ENCODE results near the gene HRG.
A peak's percentile ranks its signal among the peaks of the same experiment; 100 is the strongest.
"Not testable (repeated sequence)": the region's sequence is repeated elsewhere in the genome, so short reads cannot be mapped to it uniquely, and the experiment has no call there.

HRG gene

DNA sequence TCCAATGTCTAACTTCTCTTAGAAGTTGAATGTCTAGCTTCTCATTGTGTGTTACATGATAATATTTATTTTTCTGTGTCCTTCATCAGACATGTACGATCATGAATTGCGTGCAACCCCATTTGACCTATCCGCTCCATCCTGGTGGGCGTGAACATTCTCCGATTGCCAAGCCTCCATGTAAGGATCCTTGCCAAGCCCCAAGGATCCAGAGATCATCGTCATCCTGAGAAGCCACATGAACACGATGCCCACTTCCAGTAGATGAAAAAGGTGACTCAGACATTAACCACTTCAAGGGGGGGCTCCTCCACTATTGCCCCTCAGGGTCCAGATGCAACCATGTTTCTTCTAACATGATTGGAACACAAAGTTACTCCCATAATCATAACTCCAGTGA, 25.9 kb downstream of the HRG start:
- no peak overlapping the region for H3K27ac ChIP-seq
- no peaks in the 10 kb centered on the region for H3K27me3 ChIP-seq
- H3K9ac ChIP-seq = no peak overlapping the region
- no peaks in the 10 kb centered on the region for H4K20me1 ChIP-seq
- no peak for TF ChIP-seq Cebpa-rat (IDR thresholded peaks at IDR 0.05)
- H3K4me2 ChIP-seq = no peak overlapping the region
- no peaks in the 10 kb centered on the region for H3K4me1 ChIP-seq
- H3K9me3 ChIP-seq (replicated peaks in 1 of 11) = no peaks in the 10 kb centered on the region
- no peaks in the 10 kb centered on the region for H3K36me3 ChIP-seq
- H3K4me3 ChIP-seq = no peak overlapping the region

DNA sequence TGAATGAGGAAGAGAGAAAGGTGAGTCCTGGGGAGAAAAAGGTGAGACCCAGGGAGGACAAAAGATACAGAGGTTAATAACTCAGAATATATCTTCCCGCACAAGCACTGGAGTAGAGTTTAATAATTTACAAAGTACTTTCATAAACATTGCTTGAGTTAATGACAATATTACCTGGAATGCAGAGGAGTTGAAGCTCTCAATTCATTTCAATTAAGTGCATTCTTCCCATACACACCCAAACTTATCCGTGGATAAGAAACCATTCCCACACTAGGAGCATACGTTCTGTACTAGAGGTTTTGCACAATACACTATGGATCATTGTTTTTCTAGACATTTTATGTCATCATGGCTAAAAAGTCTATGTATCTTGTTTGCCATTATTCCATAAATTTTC, 28.0 kb downstream of the HRG start:
- H3K27me3 ChIP-seq = no peaks in the 10 kb centered on the region
- no peaks in the 10 kb centered on the region for H3K9me3 ChIP-seq (replicated peaks in 1 of 11)
- H4K20me1 ChIP-seq = no peaks in the 10 kb centered on the region
- no peak overlapping the region for H3K4me2 ChIP-seq
- no peak overlapping the region for H3K9ac ChIP-seq
- no peaks in the 10 kb centered on the region for H3K4me1 ChIP-seq
- no peak overlapping the region for H3K27ac ChIP-seq
- TF ChIP-seq Cebpa-rat (IDR thresholded peaks at IDR 0.05) = no peak
- no peak overlapping the region for H3K4me3 ChIP-seq
- H3K36me3 ChIP-seq = no peaks in the 10 kb centered on the region

DNA sequence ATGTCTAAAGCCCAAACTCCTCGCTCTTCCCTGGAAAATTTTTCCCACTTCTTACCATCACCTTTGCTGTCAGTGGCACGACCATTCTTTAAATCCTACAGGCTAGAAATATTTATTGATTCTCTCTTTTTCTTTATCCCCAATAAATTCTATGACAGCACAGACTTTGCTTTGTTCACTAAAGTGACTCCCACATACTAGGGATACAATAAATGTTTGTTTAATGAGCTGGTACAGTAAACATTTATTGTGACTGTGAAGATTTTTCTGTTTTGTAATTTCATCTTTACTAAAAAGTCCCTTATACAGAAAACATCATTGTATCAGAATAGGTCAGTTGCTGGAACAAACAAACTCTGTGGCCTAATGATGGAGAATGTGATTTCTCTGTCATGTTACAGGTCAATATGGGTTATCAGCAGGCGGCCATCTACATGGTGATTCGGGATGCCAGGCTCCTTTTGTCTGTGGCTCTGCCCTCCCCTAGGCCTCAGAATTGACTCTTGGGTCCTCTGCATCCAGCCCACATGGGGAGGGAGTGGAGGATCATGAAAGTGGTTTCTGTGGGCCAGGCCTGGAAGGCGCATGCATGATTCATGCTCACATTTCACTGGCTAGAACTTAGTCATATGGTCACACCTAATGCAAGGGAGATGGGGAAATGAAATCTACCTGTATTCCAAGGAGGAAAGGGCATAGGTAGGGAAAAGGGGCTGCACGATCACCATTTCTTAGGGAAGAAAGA, 28.6 kb downstream of the HRG start:
- Histone ChIP-seq H3K27ac (no peak overlapping the region), H4K20me1 (no peaks in the 10 kb centered on the region), H3K36me3 (no peaks in the 10 kb centered on the region), H3K4me2 (no peak overlapping the region), H3K9ac (no peak overlapping the region), H3K27me3 (no peaks in the 10 kb centered on the region), H3K4me1 (no peaks in the 10 kb centered on the region), H3K4me3 (no peak overlapping the region), H3K9me3 (replicated peaks in 1 of 11) (no peaks in the 10 kb centered on the region)
- no peak for TF ChIP-seq Cebpa-rat (IDR thresholded peaks at IDR 0.05)

DNA sequence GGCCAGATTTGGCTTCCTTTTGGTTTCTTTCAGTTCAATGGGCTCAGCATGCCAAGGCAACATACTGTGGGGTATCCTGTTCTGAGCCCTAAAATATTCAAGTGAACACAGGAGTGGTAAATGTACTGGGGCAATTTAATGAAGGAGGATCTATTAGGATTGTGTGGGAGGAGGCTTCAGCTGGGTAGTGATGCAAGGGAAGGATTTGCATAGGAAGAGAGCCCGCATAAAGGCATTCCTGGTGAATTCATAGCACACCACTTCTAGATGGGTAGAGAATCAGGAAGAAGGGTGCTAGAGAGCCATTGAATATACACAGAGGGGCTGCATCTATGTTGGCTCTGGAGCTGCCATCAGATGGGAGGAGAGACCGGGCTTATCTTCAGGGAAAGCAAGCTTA, 30.7 kb downstream of the HRG start:
- H3K9ac ChIP-seq = no peak overlapping the region
- H3K27ac ChIP-seq = no peak overlapping the region
- H4K20me1 ChIP-seq = no peaks in the 10 kb centered on the region
- H3K4me2 ChIP-seq = no peak overlapping the region
- no peaks in the 10 kb centered on the region for H3K9me3 ChIP-seq (replicated peaks in 1 of 11)
- H3K27me3 ChIP-seq = no peaks in the 10 kb centered on the region
- H3K36me3 ChIP-seq = no peaks in the 10 kb centered on the region
- H3K4me1 ChIP-seq = peaks cover 0 to 8% (median 0%) of the 10 kb centered on the region in 10 experiments; a peak in 2 of 20 replicates
- no peak for TF ChIP-seq Cebpa-rat (IDR thresholded peaks at IDR 0.05)
- H3K4me3 ChIP-seq = no peak overlapping the region

DNA sequence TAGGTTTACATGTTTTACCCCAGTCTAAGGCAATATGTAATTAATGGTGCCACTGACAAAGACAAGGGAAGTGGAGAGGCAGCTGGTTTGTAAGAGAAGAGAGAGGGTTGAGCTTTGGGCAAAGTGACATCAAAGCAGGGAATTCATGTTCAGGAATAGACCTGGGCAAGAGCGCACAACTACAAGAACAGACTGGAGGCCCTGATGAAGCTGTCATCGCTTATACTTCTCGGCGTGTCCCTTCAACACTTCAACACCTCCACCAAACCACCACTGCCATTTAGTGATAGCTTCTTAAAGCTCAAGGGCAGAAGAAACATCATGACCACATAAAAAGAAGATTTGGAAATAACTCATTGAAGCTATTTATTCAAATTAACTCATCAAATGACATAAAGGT, 31.7 kb downstream of the HRG start:
- Histone ChIP-seq H3K27ac (no peak overlapping the region), H3K4me2 (no peak overlapping the region), H3K4me3 (no peak overlapping the region), H3K9me3 (replicated peaks in 1 of 11) (no peaks in the 10 kb centered on the region), H3K4me1 (peaks cover 0 to 8% (median 0%) of the 10 kb centered on the region in 10 experiments; a peak in 2 of 20 replicates), H3K27me3 (no peaks in the 10 kb centered on the region), H4K20me1 (no peaks in the 10 kb centered on the region), H3K36me3 (no peaks in the 10 kb centered on the region), H3K9ac (no peak overlapping the region)
- no peak for TF ChIP-seq Cebpa-rat (IDR thresholded peaks at IDR 0.05)

DNA sequence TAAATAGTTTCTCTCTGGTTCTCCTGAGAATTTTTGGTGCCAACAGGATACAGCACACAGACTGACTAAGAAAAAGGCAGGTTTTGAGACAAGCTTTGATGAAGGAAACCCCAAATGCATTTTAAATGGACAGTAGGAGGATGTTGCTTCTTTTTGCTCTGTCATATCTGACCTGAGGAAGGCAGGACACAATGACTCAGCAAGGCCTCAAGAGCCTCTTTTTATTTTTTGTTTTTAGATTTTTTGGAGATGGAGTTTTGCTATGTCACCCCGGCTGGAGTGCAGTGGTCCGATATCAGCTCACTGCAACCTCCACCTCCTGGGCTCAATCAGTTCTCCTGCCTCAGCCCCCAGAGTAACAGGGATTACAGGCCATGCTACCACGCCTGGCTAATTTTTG, 34.5 kb downstream of the HRG start:
- H4K20me1 ChIP-seq = 0 out of 22 replicates have a peak, but pooled peaks cover 0 to under 1% (median 0%) of the 10 kb centered on the region in 11 experiments
- H3K9ac ChIP-seq = no peak overlapping the region
- no peak overlapping the region for H3K27ac ChIP-seq
- H3K9me3 ChIP-seq (replicated peaks in 1 of 11) = no peaks in the 10 kb centered on the region
- H3K4me2 ChIP-seq = peak overlapping the region in 4 of 11 experiments; percentile 0 to 29 (median 25); a peak in 4 of 22 replicates
- TF ChIP-seq Cebpa-rat (IDR thresholded peaks at IDR 0.05) = no peak
- peaks cover 0 to 5% (median 0%) of the 10 kb centered on the region in 11 experiments; a peak in 1 of 22 replicates for H3K27me3 ChIP-seq
- no peaks in the 10 kb centered on the region for H3K36me3 ChIP-seq
- no peak overlapping the region for H3K4me3 ChIP-seq
- peaks cover 0 to 8% (median 1%) of the 10 kb centered on the region in 10 experiments; a peak in 11 of 20 replicates for H3K4me1 ChIP-seq

DNA sequence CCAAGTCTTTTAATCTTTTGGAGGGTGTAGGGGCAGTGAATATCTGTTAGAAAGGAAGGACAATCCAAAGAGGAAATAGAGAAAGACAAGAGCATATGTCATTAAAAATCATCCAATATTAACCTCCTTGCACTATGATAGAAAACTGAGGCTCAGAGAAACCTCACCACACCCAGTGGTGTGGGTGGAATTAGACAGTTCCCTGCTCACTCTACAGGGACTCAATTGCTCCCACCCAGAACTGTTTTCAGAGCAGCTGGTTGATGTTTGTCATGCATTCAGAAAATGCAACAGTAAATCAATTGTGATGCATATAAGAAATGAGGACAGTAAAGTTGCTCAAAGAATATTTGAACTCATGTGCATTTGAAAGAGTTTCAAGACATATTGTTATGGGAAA, 36.6 kb downstream of the HRG start:
- H3K9me3 ChIP-seq (replicated peaks in 1 of 11); H3K27me3 ChIP-seq; H3K4me2 ChIP-seq; H3K9ac ChIP-seq; H3K36me3 ChIP-seq; H3K4me3 ChIP-seq; H3K27ac ChIP-seq: not testable (repeated sequence)
- H4K20me1 ChIP-seq = peaks cover 0 to 13% (median 0%) of the 10 kb centered on the region in 11 experiments; a peak in 1 of 22 replicates
- peaks cover 5 to 21% (median 17%) of the 10 kb centered on the region in 10 experiments; a peak in 17 of 20 replicates for H3K4me1 ChIP-seq

DNA sequence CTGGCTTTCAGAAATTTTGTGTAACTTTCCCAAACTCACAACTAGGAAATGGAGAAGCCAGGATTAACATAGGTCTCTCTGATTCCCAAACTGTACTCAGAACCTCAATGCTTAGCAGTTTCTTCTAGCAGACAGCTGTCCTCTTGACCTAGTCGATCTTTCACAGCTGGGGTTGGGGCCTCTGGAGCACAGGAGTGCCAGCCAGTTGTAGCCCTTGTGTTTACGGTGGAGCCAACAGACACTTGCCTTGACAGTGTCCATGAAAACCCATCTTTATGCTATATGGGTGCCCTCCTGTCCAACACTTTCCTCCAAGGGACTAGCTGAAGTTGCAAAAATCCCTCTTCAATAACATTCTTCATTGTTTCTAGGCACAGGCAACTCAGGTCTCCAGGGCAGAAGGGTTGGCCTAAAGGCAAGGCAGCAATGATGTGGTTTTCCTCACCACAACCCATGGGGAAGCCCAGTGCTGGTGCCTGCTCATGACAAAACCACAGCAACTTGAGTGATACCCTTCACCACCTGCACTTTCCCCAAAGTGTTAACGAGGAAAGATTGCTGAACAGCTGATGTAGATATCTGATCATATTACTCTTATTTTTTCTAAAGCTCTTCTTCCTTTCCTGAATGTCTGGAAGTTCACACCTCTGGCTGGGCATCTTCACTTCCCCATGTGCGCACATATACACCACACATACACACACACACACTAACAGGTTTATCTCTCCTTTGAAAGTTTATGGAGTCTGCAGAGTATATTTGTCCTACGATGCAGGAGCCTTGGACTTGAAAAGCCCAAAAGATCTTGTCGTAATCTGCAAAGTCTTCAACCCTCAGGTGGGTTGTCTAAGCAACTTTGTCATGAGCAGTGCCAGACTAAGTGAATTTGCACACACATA, 40.3 kb downstream of the HRG start:
- H3K27ac ChIP-seq = no peak overlapping the region
- H3K9ac ChIP-seq = no peak overlapping the region
- H4K20me1 ChIP-seq = peaks cover 0 to 13% (median 0%) of the 10 kb centered on the region in 11 experiments; a peak in 1 of 22 replicates
- TF ChIP-seq Cebpa-rat (IDR thresholded peaks at IDR 0.05) = peak in 2 of 11 experiments; percentile 9 to 73; a peak in 1 of 22 replicates
- no peaks in the 10 kb centered on the region for H3K9me3 ChIP-seq (replicated peaks in 1 of 11)
- H3K27me3 ChIP-seq = peaks cover 0 to 9% (median 0%) of the 10 kb centered on the region in 11 experiments; a peak in 3 of 22 replicates
- no peak overlapping the region for H3K4me3 ChIP-seq
- H3K4me2 ChIP-seq = peak overlapping the region; percentile 2 to 73 (median 53); a peak in 19 of 22 replicates
- no peaks in the 10 kb centered on the region for H3K36me3 ChIP-seq
- H3K4me1 ChIP-seq = peaks cover 0 to 20% (median 16%) of the 10 kb centered on the region in 10 experiments; a peak in 16 of 20 replicates

DNA sequence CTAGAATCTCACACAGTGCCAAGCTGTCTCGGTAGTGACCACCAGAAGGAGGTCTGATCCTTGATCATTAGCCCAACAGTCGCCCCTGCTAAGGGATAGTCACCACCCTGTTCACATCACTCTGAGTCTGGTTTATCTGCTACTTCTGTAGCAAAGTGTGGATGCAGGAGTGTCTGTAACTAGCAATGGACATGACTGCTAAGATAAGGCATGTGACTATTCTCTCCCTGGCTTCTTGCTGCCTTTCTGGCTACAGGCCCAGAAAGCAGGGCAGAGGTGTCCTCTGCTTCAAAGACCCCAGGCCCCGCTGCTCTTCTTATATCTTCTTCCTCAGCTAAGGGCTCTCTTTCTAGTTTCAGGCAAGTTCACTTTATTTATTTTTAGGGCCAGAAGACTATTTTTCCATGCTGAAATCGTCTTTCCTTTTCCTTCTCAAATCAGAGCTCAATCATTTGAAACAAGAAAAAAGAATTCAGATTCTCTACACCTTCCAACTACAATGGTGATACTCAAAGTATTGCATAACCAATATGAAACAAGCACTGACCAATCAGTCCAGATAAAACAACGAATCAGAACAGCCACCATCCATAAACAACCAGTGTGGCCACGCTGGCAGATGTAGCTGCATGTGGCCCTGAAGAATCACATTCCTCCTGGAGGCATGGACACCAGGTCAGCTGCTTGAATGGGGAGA, 43.3 kb downstream of the HRG start:
- Histone ChIP-seq H3K9ac (no peak overlapping the region), H4K20me1 (peaks cover 0 to 13% (median 0%) of the 10 kb centered on the region in 11 experiments; a peak in 1 of 22 replicates), H3K4me2 (peak overlapping the region in 2 of 11 experiments; percentile 13 to 14; a peak in 1 of 22 replicates), H3K4me3 (no peak overlapping the region), H3K27me3 (peaks cover 0 to 9% (median 0%) of the 10 kb centered on the region in 11 experiments; a peak in 3 of 22 replicates), H3K4me1 (peaks cover 0 to 20% (median 16%) of the 10 kb centered on the region in 10 experiments; a peak in 16 of 20 replicates), H3K36me3 (no peaks in the 10 kb centered on the region), H3K9me3 (replicated peaks in 1 of 11) (no peaks in the 10 kb centered on the region), H3K27ac (no peak overlapping the region)
- TF ChIP-seq Cebpa-rat (IDR thresholded peaks at IDR 0.05) = no peak

DNA sequence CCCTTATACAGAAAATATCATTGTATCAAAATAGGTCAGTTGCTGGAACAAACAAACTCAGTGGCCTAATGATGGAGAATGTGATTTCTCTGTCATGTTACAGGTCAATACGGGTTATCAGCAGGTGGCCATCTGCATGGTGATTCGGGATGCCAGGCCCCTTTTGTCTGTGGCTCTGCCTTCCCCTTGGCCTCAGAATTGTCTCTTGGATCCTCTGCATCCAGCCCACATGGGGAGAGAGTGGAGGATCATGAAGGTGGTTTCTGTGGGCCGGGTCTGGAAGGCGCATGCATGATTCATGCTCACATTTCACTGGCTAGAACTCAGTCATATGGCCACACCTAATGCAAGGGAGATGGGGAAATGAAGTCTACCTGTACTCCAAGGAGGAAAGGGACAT, 44.9 kb downstream of the HRG start:
- H3K27me3 ChIP-seq; H3K4me3 ChIP-seq; H3K9me3 ChIP-seq (replicated peaks in 1 of 11); H3K4me2 ChIP-seq; H4K20me1 ChIP-seq; H3K36me3 ChIP-seq; H3K27ac ChIP-seq; H3K9ac ChIP-seq: not testable (repeated sequence)
- peaks cover 0 to 15% (median 11%) of the 10 kb centered on the region in 10 experiments; a peak in 16 of 20 replicates for H3K4me1 ChIP-seq
